ENCODE data around the gene OLR1.

- TF ChIP-seq CTCF (conservative IDR thresholded peaks at IDR 0.05): no peak
- no peak for TF ChIP-seq ZFX (IDR thresholded peaks at IDR 0.05)
Observed at GRCh38 chr12:10131111-10131690, 40.7 kb downstream of the OLR1 start.
